ENCODE measurements around the gene TMEM161B.
"Not testable (repeated sequence)": the region's sequence is repeated elsewhere in the genome, so short reads cannot be mapped to it uniquely, and the experiment has no call there.

Gene TMEM161B

GRCh38 chr5:88177486-88177885 is 91.2 kb downstream of the TMEM161B start:
- not testable (repeated sequence) for DNase-seq (ENCODE audit: low spot score)

- DNase-seq (ENCODE audit: low spot score) = no peak
These were observed 95.5 kb downstream of the TMEM161B start for GRCh38 chr5:88172847-88173758.

- no peak for DNase-seq (ENCODE audit: low spot score)
These were observed 109.1 kb downstream of the TMEM161B start for GRCh38 chr5:88159591-88159990.

GRCh38 chr5:88158056-88158455 is 110.6 kb downstream of the TMEM161B start:
- no peak for DNase-seq (ENCODE audit: low spot score)

- DNase-seq (ENCODE audit: low spot score) = no peak
These were observed 113.8 kb downstream of the TMEM161B start for GRCh38 chr5:88154891-88155290.

GRCh38 chr5:88150747-88151146 is 117.9 kb downstream of the TMEM161B start:
- no peak for DNase-seq (ENCODE audit: low spot score)

GRCh38 chr5:88145611-88146467 is 122.8 kb downstream of the TMEM161B start:
- DNase-seq (ENCODE audit: low spot score) = peak; percentile 61

GRCh38 chr5:88145221-88145610 is 123.4 kb downstream of the TMEM161B start:
- DNase-seq (ENCODE audit: low spot score) = no peak
